NCI-H1436 treated with DMSO at 0.1 percent for 48 hours (cell line): ENCODE measurements around the gene RPS6KA2.
"Not testable (repeated sequence)": the region's sequence is repeated elsewhere in the genome, so short reads cannot be mapped to it uniquely, and the experiment has no call there.

Source experiments
- DNase-seq: peaks from one replicate; lab custom pipeline; 2025; lab: John Stamatoyannopoulos, UW

The RPS6KA2 gene

GRCh38 chr6:166591961-166592520, 35.0 kb downstream of the RPS6KA2 start:
- DNase-seq = no peak

GRCh38 chr6:166591026-166591425, 36.0 kb downstream of the RPS6KA2 start:
- DNase-seq = no peak

- DNase-seq = no peak
Observed at GRCh38 chr6:166589786-166590574, 37.1 kb downstream of the RPS6KA2 start.

GRCh38 chr6:166589337-166589731, 37.7 kb downstream of the RPS6KA2 start:
- no peak for DNase-seq

- DNase-seq = no peak
Observed at GRCh38 chr6:166588691-166589336, 38.2 kb downstream of the RPS6KA2 start.

DNA sequence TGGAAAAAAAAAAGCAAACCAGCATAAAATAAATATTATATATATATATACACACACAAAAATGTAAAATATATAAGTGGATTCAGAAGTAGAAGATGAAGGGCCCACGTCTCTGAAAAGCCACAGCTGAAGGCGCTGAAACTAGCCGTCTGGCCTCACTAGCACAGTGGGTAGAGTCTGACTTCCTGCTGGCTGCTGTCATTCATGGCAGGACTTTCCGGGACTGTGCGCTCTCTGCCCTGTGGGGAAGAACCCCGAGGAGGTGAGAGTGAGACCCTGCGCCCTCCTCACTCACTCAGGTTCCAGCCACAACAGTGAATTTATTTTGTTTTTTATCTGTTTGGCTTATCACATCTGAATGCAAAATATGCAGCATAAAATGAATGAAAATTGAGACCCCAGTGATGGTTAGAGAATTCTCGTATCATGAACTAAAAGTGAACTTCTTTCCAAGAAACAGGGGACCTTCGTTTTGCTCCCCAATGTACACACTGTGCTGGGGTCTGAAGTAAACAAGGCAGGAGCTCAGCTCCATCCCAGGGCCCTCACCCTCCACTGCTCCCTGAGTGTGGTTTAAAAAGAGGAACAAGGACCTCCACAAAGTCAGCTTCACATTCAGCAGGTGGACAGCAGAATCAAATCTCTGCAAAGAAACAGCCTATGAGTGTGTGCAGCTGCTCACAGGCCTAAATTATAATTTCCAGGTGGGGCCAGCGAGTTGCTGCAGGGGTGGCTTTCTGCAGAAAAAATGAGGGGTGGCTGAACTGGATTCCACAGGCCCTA, 39.2 kb downstream of the RPS6KA2 start:
- no peak for DNase-seq

- DNase-seq = no peak
Observed at GRCh38 chr6:166586424-166587156, 40.5 kb downstream of the RPS6KA2 start, which contains the start of gene RAMACL. Gene RAMACL (minus strand): TSS chr6:166586678. CDS start chr6:166586477, 201 bp downstream.

GRCh38 chr6:166584853-166585429, 42.1 kb downstream of the RPS6KA2 start:
- DNase-seq = no peak

- DNase-seq = no peak
Observed at GRCh38 chr6:166584155-166584554, 42.9 kb downstream of the RPS6KA2 start.

DNA sequence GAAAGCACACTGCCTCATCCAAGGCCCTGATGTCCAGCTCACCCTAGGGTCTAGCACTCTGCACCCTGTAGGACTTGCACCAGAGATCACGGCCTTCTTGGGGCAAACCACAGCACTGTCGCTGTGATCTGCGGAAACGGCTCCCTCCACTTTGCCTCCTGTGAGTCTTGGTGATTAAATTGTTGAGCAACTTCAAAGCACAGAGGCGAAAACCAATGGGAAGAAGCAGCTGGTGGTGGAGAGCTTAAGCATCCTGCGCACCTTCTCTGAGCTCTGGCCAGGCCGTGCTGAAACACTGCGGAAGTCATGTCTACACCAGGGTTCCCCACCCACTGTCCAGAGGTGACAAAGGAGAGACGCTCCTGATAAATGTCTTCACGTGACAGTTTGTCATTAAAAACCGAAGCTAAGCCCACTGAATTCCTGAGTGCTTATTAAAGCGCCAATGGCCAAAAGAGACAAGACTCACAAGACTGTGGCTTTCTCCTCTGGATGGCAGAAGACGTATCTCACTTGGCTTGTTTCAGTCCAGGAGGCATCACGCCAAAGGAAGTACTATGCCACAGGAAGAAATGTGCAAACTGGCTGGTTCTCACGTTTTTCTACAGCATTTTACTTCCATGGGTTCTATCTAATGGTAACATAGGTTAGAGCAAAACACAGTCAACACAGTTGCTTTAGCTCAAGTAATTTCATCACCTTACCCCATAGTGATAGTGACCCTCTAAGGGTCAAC, 43.7 kb downstream of the RPS6KA2 start:
- no peak for DNase-seq

GRCh38 chr6:166582258-166582657, 44.8 kb downstream of the RPS6KA2 start:
- no peak for DNase-seq

GRCh38 chr6:166581801-166582200, 45.2 kb downstream of the RPS6KA2 start:
- DNase-seq = not testable (repeated sequence)

DNA sequence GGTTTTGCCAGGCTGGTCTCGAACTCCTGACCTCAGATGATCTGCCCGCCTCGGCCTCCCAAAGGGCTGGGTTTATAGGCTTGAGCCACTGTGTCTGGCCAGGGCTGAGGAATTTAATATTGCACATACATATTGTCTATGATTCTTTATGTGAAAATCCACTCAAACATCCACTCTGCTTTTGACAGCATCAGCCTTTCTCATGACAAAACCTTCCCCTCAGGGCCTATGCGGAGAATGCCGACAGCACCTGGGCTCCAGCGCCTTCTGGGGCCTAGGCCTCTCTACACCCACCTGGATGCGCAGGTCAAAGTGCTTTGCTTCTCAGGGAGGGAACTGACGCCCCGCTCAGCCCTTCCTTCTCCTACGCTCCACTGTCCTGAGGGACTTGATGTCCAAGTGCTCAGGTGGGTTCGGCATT, 46.0 kb downstream of the RPS6KA2 start:
- DNase-seq = no peak

DNA sequence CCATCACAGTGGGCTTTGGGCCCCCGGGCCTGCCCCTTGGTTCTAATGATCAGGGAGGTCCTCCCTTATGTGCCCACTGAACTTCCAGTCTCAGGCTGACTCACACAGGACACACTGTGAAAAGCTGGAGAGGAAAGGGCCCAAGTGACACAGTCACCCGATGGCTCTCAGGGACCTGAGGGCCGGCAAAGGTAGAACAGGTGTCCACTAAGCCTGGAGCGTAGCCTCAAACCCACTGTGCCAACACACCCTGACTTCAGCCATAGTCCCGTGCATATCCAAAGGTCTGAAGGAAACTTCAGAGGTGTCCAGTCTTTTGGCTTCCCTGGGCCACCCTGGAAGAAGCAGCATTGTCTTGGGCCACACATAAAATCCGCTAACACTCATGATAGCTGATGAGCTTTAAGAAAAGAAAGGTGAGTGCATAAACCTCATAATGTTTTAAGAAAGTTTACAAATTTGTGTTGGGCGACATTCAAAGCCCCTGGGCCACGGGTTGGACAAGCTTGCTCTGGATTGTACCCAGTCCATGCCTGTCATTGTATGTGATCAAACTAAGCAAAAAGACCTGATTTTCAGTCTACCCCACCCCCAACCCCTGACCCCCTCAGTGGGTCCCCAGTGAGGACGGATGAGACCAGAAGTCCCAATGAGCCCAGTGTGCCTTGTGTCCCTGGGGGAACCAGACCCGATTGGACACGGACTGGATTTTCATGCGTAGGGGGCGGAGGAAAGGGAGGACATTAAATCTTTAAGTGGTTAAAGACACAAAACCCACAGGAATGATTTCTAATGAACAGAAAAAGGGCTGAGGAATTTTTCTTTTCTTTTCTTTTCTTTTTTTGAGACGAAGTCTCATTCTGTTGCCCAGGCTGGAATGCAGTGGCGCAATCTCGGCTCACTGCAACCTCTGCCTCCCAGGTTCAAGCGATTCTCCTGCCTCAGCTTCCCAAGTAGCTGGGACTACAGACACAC, 46.7 kb downstream of the RPS6KA2 start:
- no peak for DNase-seq

DNA sequence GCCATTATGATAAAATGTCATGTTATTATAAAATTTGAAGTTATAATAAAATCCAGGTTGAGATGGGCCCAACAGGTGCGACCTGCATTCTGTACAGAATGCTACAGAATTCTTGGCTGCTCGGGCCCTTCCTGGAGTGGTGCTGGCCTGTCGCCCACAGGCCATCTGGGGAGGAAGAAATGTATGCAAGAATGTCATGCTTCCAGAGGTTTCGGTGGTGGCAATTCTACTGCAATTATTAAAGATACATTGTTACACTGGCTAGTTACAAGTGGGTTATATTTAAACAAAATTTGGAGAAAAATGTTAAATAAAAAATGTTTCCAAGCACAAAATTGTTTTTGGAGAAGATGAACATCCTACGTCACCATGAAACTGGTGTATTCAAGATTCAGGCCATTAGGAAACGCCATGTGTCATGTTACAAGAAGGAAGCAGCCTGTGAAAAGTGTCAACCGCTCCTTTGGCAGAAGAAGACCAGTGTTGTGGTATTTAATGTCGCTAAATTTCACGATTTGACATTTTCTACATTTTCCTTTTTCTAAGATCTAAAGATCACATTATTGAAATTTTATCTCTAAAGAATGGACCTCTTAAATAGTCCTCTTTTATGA, 47.7 kb downstream of the RPS6KA2 start:
- DNase-seq = no peak

DNA sequence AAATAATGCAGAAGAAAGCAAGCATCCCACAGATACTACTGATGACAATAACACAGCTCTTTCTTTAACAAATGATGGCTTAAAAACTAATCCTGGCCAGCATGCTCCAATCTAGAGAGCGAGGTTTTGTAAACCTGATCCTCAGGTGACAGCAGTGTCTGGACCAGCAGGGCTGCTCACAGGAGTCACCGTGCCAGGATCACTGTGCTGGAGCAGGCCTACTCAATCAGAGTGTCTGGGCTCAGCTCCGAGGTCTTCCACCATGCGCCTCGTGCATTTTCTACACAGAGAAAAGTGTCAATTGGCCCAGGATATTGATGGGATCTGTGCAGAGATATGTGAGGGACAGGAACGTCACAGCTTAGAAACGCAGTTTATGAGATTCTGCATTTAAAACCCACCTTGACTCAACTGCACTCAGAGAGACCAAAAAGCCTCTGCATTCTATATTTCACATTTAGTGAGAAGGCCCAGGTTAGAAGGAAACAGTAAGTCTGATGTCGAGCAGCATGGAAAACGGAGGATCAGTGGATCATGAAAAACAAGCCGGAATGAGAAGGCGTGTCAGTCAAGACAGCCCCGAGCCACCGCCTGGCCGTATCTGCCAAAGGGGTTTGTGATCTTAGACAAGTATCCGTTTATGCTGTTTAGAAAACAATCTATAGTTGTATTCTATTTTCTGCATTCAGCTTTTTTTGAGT, 48.4 kb downstream of the RPS6KA2 start:
- DNase-seq = no peak

- no peak for DNase-seq
Observed at GRCh38 chr6:166575205-166575604, 51.8 kb downstream of the RPS6KA2 start.

DNA sequence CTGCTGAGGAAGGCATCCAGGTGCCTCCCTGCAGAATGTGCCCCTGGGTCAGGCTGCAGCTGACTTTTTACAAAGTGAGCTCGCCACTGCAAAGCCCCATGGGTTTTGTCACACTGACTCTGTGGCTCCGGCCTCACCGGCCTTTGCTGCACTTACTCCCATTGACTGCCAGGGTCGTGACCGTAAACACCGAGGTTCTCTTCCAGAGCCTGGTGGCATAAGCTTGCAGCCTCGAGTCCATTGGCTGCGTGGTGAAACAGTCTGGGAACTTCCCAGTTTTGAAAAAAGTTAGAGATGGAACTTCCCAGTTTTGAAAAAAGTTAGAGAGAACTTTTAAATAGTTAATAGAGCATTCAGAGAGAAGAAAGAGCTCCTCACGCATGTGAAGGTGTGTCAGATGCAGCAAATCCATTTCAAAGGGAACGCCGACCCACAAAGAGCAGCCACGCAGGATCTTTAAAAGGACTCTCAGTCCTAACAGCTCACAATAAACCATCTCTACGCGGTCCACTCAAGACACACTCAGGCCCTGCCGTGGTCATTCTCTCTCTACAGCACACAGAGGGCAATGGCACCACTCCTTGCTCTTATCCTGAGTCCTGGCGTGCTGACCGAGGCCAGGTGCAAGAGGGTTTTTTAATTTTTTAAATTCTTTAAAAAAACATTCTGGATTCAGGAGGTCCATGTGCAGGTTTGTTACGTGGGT, 53.4 kb downstream of the RPS6KA2 start:
- DNase-seq = no peak
